CD4-positive, alpha-beta T cell treated with Interleukin-17A for 1 hour (primary cell): ENCODE results near the gene NPY4R.
"Not testable (repeated sequence)": the region's sequence is repeated elsewhere in the genome, so short reads cannot be mapped to it uniquely, and the experiment has no call there.

ENCODE experiments used
- DNase-seq: peaks from one replicate; pipeline ENCODE4 v3.0.0-alpha.2; 2020

NPY4R gene

DNA sequence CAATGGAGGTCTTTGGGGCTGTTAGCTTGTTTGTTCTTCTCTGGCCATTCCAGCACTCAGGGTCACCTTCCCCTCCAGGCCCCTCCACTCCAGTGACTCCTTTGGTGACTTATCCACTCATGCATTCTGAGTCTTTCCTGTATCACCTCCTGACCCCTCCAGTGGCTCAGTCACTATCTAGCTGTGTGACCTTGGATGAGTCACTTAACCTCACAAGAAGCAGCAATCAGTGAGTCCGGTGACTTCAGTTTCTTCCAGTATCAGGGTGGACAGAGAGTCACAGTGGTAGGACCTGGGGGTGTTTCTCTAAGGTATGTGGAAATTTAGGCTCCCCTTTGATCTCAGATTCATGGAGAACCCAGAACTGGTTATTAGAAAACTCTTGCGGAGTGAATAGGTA is 9.8 kb downstream of the NPY4R start:
- DNase-seq, result not testable (repeated sequence)

DNA sequence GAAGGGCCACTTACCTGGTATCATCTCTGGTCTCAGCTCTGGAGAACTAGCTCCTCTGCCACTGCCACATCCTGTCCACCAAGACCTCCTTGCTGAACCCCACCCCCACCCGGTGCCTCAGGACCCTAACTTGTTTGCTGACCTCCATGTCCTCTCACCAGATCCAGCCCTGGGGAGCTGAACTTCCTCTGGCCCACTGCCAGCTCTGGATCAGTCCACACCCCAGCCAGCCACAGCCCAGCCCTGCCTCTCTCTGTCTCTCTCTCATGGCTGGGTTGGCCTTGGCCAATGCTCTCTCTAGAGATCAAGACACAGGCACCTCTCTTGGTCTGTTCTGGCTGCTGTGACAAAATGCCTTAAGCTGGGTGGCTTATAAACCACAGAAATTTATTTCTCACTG is 14.4 kb downstream of the NPY4R start:
- DNase-seq, result not testable (repeated sequence)

DNA sequence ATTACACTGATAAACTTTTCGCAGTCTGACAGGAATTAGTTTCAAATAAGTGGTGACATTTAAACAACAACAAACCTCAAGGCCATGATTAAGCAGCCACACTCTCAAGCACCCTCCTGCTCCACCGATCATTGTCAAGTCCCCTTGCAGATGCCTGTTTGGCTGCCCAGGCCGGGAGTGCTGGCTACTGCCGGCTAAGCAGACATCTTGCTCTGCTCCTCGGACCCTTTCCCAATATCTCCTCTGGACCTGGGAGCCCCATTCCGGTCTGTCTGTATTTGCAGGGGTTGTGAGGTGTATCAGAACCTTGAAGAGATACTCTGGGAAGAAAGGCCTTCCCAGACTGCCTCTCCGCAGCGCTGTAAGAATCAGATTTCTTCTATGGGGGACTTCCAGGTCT is 14.9 kb downstream of the NPY4R start:
- not testable (repeated sequence) for DNase-seq

DNA sequence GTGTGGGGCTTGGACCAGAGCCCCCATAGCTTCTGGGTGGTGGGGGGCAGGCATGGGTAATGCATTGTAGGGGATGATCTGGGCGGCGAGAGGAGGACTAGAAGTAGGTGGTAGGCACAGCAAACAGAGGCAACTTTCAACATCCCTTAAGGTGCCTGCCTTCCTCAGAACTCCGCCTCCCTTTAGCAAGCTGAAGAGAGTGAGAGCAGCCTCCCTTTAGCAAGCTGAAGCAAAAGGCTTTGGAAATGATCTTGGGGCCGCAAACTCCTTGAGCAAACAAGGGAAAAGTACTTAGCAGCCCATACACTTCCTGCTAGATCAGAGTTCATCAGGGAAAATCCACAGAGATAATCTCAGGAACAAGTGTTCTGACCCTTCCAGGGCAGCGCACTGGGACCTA is 18.3 kb downstream of the NPY4R start:
- not testable (repeated sequence) for DNase-seq

DNA sequence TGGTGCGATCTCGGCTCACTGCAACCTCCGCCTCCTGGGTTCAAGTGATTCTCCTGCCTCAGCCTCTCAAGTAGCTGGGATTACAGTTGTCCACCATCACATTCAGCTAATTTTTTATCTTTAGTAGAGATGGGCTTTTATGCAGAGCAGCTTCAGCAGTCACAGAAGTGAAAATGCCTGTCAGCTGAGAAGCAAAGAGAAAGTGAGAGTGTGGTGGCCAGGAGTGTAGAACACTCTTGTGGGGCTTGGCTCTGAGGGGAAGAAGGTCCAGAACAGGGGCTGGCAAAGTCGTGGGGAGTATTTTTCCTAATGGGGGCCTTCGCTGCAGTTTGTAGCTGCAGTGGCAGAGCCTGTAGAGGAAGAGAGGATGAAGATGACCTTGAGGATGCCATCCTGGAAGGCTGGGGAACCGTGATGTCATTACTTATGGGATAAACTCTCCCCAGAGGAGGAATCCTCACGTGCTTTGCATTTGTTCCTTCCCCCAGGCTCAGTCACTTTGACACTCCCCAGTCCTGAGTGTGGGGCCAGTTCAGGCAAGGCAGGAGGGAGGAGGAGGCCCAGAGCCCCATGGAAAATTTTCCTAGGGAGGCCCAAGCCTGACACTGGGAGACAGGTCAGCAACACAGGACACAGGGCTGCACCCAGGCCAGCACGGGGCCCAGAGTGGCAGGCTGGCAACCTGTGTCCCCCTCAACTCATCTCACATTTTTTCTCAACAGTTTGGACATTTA is 20.2 kb downstream of the NPY4R start:
- not testable (repeated sequence) for DNase-seq

DNA sequence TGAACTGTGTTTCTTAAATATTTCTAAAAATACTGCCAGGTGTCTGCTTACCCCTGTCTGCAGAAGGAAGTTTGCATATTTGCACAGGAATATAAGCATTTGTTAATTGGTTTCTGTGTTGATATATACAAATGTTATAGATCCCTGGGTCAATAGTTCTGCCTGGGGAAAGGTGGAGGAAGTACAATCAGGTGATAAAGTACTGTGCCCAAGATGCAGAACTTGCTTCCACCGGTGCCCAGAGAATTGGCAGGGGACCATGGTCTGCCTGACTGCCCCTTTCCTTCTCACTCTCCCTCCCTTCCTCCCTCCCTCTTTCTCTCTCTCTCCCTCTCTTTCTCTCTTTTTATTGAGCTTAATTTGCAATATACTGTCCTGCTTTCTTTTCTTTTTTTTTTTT is 22.3 kb downstream of the NPY4R start:
- DNase-seq, result not testable (repeated sequence)

DNA sequence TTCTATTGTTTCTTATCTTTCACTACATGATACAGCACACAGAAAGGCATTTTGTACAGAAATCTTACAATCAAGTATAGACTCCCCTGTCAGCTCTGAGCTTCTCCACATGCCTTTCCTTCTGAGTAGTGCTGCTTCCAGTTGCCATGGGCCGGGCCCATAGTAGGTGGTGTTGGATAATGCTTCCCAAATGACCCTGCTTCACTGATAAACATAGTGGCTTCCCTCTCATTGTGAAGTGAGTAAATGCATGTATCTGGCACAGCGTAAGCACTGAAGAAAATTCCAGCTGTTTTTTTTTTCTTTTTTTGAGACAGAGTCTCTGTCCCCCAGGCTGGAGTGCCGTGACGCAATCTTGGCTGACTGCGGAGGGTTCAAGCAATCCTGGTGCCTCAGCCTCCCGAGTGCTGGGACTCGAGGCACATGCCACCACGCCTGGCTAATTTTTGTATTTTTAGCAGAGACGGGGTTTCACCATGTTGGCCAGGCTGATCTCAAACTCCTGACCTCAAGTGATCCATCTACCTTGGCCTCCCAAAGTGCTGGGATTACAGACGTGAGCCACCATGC is 23.0 kb downstream of the NPY4R start:
- DNase-seq, result not testable (repeated sequence)

DNA sequence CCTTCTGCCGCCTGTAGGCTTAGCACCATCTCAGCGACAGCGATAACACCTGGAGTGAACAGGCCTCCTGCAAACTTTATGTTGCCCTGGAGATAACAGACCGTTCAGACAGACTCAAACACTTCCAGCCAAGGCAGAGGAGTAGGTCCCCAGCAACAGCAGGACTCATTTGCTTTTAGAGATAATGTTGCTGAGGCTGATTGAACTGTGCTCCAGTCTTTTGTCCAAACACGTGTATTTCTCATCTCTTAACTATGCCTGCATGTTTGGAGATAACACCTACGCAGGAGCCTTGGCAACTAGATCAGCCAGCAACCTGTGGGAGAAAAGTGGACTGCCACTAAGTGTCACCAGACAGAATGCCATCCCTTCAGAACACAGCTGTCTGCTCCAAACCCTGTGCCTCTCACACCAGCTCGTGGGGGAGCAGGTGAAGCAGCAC is 23.9 kb downstream of the NPY4R start:
- DNase-seq, result not testable (repeated sequence)

DNA sequence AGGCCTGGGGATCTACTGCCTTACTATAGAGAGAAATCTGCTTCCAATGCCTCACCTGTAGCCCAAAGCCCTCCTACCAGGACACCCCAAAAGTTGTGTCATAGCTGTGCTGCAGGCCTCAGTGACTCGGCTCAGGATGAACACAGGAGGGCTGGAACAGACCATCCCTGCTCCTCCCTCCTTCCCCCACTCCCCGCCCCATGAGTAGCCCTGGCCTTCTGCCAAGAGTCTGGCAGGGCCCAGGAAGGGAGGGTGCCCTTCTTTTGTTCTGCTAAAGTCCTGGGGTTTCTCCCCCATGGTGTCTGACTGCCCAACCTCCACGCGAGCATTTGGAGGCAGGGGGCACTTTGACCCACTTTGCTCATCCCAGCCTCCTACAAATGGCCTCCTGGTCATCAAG is 24.8 kb downstream of the NPY4R start:
- not testable (repeated sequence) for DNase-seq

DNA sequence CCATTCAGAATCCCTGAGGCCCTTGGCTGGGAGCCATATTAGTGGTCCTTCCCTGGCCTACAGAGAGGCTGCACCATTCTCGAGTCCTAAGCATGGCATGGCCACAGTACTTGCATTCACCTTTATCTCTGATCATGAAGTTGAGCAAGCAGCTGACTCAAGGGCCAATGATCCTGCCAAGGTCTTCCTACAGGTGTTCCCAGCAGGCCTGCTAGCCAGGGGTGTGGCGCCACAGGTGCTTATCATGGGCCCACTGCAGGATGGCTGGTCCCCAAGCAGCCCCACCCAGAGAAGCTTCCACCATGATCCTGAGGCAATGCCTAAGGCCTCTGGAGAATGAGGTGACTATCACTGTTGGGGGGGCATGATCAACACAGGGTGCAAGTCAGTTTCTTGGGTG is 42.2 kb downstream of the NPY4R start:
- not testable (repeated sequence) for DNase-seq

DNA sequence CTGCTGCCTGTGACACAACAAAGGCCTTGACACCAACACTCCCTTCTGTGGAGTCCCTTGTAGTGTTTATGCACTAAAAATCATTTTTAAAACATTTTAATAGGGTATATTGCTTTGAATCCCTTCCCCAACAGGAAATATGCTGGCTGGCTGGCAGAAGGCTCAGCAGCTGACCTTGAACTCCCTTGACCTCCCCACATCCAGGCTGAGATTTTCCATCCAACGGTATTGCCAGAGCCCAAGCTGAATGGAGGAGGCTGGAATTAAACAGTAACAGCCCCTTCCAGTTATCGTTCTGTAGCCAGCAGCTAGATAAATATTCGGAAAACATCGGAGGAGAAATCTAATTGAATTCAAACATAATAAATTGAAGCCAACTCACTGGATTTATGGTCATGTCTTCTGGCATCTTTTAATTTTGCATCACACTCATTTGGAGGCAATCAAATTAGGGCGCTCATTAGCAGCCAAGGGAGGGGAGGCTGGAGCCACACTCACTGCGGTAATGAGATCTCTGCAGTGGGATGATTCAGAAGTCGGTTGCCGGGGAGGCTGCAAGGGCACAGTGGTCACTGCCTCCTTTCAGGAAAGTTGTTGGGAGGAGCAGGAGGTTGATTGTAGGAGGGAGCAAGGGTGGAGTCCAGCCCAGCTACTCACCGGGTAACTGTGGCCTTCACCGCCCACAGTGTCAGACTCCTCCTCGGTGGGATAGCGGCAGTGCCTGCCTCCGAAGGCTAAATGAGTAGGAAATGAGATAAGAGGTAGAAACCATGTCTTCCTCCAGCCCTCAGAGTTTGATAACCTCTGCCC is 46.0 kb downstream of the NPY4R start:
- not testable (repeated sequence) for DNase-seq

DNA sequence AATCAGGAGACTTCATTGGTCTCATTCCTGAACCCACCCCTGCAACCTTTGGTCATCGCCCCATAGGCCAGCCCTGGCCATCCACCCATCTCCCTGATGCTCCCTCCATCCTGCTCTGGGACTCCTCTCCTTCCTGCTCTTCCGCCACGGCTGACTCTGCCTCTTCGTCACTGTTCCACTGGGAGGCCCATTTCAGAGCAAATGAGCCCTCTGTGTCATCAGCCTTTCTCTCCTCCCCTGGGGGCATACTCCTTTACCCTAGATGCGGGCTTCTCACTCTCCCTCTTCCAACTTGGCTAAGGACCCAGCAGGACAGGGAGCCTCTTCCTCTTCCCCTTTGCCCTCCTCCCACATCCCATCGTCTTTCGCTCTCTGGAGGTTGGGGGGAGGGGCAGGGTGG is 47.5 kb downstream of the NPY4R start:
- DNase-seq, result not testable (repeated sequence)

DNA sequence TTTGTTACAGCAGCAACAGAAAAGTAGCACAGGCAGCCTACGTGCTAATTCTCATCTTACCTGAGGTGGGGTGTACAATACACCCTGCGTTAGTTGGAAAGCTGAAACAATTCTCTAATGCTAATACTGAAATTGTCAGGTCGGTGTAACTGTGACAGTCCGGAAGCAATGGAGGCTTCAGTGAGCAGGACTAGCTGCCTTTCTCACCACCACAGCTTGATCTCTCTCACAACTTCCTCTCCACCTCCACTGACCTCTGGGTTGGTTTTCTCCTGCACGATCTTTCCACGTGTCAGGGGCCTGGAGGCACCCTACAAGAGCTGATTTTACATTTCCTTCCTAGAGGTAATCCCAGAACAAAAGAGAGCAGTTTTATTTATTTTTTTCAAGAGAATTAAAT is 50.5 kb downstream of the NPY4R start:
- not testable (repeated sequence) for DNase-seq

DNA sequence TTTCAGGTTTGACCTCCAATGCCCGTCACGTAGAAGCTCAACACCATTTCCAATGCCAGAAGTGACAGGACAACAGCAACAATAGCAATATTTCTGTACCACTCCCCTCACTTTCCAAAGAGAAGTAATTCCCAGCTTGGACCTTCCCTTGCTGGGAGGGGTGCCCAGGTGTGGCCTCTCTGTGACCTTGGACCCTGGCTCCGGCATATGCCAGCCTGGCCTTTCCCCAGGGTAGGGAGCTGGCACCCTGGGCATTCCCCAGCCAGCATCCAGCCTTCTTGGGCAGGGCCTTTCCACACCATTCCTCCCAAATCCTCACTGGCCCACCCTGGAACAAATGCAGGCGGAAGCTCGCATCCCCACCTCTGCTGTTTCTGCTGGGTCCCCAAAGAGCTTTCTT is 53.1 kb downstream of the NPY4R start:
- not testable (repeated sequence) for DNase-seq

DNA sequence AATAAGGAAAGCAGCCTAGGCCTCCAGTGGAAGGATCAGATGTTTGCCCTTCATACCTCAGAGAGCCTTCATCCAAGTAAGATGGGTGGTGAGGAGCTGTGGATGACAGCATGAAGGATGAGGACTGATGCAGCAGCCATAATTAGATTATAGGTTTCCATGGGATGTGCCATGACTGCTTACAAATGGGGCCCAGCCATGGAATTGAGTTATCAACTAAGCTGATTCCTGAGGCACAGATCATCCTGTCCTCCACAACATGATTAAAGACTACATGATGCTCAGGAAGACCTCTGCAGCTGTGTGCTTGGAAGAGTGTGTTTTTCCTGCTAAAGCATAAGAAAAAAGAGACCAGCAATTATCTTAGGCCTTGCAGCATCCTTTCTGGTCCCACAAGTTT is 54.6 kb downstream of the NPY4R start:
- DNase-seq, result not testable (repeated sequence)
